ENCODE results near the gene LSG1.
A peak's percentile ranks its signal among the peaks of the same experiment; 100 is the strongest.

Gene LSG1

DNA sequence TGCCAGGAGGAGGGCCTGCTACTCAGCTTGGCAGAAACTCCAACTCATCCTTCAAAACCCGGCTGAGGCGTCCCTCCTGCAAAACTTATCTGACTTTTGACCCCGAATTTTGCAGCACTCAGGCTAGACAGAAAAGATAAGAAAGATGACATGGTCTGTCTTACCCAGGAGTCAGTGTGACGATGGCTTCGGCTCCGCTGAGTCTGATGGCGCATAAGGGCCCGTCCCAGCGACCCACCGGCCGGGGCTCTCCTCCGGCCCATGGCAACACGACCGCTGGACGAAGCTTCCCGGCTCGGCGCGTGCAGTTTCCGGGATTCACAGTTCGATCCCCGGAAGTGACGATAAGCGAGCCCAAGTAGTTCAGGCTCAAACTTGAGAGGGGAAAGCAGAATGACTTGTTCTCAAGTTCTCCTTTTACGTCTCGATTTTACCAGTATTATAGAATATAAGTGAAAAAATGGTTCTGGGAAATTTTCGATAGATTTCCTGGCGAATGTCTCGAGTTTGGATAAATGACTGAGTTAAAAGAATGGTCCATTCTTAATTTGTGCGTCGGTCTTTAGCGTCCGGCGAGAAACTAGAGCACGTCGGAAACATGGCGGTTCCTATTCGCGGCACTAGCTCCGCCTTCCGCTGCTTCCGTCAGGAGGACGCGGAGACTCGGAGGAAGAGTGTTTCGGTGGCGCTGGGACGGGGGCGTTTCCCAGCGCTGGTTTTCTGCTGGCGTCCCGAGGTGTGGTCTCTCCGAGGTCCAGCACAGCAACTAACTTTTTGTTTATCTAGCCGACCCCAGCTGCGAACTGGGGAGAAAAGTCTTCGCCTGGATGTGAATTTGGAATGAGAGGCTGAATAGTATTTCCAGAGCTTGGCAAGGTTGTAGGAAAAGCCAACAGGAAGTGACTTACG is at the start of gene LSG1:
Gene LSG1, minus strand, starts transcription at position 292 of the 909 bp plus-strand sequence. Its CDS starts 29 bp downstream, at position 263.
- peak; percentile 100 for DNase-seq

DNA sequence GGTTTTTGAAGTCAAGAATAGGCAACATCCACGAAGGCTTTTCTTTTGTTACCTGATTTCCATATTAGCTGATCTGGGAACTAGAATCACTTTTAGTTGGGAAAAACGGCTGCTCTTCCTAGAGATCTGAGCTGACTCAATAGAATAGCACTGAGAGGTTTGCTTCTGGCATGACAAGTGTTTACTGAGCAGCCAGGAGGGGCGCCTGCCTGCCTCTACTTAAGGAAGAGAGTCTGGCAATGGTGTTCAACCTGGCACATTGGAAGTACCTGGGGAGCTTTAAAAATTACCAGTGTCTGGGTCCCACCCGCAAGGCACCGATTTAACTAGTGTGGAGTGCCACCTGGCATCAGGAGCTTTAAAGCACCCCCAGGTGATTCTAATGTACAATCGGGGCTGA is 48.1 kb upstream of the LSG1 start:
- DNase-seq: no peak

DNA sequence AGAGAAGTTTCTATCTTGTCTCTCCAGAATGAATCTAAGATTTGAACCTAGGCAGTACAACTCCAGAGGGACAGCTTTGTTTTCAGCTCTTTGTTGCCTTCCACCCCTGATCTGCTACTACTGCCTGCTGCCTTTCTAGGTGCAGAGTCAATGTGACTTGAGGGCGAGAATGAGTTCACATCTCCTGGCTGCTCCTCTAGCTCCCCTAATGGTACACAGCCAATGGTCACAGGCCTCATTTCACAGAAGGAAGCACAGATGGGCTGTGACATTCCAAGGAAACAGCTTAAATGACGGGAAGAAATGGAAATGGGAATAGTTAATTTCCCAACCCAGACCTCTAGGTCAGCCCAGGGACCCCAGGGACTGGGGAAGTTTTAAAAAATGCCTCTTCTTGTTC is 46.1 kb upstream of the LSG1 start:
- DNase-seq: no peak

DNA sequence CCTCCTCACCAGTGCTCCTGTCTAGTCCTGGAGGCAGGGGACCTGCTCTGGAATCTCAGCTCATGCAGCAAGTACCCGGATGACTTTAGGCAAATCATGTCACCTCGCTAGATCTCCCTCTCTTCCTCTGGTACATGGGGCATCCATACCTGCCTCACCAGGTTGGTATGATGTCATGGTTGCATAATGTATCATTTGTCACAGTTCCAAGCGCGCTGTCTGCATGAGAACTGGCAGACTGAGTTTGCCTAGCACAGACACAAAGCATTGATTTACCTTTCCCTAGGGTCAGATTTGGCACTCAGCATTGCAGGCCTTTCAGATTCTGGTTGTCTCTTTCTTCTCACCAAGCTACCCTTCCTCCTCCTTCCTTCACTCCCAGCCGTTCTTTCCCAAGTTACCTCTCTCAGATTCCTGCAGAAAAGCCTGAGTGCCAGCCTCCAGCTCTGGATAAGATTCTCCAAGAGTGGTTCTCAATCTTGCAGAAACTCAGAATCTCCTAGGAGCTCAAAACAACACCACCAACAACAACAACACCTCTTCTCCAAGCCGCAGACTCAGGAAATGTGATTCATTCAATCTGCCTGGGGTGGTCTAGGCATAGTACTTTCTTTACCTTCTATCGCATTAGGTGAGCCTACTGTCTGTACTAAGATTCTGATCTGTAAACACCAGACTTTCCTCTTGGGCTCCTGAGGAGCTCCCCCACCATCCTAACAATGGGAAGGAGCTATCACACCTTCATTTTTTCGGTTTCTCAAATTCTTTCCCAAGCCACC is 43.2 kb upstream of the LSG1 start:
- DNase-seq: peak; percentile 41

DNA sequence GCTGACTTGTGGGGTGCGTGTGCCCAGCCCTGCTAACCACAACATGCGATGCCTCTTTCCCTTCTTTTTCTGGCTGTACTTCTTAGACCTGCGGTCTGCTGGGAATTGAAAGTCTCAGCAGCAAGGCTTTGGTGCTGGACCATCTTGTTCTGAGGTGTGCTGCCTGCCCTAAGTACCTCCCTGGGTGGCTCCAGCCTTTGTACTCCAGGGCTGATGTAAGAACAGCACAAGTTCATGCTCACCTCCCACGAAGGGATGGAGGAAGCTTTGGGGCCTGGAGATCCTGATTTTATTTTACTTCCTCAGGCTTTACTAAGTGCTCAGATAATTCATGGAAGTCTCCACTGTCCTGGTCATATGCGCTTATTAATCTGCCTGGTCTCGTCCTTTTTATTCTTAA is 42.6 kb upstream of the LSG1 start:
- no peak for DNase-seq

DNA sequence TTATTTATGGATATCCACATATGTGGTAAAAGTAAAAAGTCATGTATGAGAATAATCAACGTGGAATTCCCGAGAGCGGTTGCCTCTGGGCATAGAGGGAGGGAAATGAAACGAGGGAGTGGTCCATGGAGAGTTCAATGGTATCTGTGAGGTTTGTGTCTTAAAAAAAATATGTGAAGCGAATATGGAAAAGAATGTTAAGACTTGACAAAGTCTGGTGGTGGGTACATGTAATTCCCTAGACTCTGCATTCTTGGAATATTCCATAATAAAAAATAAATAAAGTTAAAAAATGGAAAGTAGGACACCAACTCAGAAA is 42.1 kb upstream of the LSG1 start:
- no peak for DNase-seq

DNA sequence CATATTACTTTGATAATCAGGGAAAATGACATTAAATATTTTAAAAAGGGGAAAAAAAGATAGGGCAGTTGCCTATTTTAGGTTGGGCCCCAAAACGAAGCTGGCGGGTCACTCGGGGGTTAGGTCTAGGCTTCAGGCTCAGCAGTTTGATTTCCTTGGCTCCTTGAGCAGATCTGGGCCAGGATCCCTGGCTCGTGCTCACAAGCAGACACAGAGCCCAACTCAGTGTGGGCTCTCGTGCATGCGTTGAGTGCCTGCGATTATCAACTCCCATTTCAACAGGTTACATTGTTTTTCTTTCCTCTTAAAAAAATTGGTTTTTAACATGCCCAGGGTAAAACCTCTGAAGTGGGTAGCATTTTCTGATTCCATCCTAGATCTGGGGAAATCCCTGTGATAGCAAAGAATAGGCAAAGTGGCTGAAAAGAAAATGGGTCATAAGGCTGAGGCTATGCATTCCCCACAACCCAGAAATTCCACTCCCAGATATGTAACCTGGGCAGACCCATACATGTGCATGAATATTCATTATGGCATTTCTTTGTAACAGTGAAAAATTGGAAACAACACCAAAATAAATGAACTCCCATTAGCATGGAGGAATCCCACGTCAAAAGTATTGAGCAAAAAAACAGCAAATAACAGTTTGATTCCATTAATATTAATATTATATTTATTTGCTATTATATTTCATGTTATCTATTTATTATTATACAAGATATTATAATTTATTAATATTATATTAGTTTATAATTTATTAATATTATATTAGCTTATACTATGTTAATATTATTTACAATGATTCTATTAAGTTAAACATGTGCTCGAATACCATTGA is 41.5 kb upstream of the LSG1 start:
- no peak for DNase-seq

DNA sequence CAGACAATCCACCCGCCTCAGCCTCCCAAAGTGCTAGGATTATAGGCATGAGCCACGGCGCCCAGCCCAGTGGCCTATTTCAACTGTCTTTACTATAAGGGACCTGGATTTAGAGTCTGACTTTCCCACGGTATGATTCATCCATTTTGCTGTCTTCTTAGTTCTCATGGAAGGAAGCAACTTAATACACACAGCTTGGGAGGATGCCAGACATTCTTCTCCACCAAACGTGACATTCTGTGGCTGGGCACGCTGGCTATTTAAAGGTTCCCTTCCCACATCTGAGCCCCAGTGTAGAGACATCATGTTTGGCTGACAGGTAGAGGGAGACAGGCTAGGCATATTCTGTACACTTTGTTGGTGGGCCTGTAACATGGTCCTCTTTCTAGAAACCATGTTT is 39.9 kb upstream of the LSG1 start:
- DNase-seq: no peak

DNA sequence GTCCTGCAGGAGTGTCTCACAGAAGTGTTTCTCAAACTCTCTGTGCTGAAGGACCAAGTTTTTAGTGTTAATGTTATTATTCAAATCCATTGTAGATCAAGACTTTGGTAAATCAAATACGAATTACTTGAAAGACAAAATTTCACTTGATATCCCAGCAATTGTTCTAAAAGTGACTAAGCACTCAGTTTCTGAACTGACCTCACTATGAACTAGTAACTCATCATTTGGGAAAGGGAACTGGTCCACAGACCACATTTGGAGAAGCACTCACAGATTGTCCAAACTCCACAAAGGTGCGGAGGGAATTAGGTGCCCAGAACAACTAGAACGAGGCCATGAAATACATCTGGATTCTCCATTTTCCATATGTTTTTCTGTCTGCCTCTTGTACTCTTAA is 39.3 kb upstream of the LSG1 start:
- DNase-seq: no peak

DNA sequence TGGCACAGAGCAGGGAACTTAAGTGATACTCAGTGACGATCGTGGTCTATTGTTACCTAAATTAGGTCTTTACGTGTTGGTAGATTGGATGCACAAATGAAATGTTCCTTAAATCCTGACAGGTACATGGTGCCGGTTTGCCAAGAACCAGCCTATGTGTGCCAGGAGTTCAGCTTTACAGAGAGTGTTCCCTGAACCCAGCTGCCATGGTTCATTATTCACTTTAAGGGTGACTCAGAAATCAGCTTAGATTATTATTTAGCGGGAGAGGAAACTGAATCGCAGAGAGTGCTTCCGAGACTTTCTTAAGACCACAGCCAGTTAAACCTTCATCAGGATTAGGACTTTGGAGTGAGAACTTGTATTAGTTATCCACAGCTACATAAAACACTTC is 35.2 kb upstream of the LSG1 start:
- no peak for DNase-seq

DNA sequence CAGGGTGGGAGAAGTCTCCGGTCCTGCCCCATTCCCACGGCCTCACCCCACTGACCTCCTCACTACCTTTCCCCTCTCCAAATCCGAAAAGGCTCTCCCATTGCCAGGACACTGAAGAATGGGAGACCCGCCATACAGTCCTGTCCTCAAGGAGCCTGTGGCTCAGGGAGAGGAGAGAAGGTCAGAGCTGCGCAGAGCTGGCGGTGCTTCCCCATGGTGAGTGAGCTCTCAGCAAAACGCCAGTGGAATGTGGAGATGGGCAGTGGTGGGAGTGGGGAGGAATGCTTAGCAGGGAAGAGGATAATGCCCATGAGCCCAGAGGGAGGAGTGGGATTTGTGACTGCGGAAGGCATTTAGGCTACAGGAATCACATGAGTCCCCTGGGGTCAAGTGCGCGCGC is 33.8 kb upstream of the LSG1 start:
- no peak for DNase-seq

DNA sequence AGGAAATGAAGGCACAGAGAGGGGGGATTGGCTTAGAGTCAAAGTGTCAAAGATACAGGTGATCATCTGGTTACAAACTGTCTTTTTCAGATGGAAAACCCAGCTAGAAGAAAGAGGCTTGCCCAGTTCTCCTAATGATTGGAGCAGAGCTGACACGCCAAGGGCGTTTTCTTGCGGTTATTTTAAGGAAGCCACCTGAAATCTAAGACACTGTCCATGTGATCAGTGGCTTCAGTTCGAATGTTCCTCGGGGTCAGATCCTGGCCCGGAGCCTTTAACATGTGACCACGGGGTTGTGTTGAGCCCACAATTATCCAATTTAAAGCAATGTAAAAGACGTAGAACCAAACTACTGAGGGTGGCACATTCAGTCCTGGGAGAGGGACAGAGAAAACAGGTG is 33.2 kb upstream of the LSG1 start:
- DNase-seq: no peak

DNA sequence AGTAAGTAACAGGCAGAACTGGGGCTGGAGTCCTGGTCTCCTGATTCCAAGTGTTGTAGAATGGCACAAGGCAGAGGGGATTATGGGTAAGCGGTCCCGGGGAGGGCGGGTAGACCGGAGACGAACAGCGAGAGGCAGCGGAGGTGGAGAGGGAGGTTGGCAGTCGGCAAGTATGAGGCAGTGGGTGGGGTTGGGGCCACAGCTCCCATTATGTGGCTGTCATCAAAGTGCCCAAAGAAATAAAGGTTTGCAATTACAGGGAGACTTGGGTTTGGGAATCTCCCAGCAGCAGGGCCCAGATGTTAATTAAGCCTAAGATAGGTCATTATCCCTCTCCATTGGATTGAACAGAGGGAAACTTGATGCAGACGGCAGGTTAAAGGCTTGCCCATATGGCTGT is 30.6 kb upstream of the LSG1 start:
- DNase-seq: no peak

DNA sequence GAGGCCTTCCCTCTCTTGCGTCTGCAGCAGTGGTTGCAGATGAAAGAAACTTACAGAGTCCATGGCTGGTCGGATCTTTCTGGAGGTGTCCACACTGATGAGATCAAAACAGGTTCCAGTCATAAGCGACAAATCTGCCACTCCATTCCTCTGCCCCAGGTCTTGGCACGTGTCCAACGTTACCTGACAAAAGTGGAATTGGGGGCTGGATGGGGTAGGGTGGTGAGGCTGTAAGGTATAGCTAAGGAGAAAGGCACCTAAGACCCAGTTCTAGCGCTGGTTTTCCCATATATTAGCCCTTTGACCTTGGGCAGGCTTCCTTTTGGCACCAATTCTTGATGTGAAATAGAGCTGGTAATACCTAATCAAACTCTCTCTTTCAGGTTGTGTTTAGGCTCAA is 24.7 kb upstream of the LSG1 start:
- DNase-seq: no peak

DNA sequence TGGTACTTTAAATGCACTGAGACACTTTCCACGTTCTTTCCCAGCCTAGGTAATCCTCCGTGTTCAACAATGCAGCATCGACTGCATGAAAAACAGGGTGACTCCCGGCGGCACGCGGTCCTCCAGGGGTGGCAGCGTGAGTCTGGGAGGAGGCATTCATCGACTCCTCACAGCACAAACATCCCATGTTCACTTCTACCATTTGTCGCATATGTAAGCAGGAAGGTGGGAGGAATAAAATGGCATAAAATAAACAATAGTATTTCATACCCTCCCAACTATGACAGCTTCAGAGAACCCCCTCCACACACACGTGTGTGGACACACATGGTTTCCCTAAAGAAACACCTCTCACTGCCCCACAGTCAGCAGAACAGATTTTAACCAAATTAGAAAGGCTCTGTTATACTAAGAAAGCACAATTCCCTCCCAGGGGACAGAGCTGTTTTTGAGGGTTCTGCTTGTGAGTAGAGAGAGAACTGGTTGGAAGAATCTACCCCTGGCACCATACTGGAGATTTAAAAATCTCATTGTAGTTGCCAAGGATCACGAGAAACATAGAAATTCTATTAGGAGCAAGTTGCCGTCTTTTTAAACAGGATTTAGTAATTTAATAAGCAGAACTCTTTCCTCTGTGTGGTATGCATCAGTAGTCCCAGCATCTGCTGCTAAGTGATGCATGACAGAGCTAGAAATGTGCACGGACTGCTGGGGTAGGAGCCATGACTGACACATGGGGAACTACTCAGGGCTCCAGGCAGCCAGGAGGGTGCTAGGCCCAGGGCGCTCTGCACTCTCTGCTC is 19.7 kb upstream of the LSG1 start:
- DNase-seq: no peak

DNA sequence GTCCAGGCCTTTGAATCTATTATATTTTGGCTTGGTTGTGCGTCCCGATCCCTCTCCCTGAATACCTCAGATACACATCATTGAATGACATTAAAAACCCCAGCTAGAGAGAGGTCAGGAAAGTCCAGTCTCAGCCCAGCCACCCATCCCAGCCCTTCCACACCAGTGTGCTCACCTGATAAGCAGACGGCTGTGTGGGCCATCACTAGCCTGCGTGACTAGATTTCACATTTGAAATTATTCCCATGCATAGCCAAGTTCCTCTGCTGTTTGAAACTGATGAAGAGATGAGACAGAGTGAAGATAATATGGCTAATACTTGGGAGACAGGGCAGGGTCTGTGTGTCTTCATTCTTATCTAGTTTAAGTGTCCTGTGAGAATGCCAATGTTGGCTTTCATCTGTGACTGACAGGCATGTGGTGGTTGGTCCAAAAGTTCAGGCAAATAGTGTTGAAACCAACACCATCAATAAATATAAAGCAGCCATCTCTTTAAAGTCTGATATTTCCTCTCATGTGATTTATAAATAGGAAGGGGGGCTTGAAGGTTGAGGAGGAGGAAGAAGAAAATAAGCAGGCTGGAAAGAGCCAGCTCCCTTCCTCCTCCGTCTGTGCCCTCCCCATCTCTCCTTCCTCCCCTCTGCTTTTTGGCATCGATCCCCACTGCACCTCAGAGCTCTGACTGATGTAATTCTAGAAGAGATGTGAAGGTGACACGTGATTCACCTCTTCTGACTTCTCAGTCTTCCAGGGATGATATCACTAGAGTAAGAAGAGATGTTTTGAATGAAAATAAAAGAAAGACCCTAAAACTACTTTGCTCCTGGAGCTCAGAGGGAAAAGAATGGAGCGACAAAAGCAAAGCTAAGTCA is 18.7 kb upstream of the LSG1 start:
- DNase-seq: no peak

DNA sequence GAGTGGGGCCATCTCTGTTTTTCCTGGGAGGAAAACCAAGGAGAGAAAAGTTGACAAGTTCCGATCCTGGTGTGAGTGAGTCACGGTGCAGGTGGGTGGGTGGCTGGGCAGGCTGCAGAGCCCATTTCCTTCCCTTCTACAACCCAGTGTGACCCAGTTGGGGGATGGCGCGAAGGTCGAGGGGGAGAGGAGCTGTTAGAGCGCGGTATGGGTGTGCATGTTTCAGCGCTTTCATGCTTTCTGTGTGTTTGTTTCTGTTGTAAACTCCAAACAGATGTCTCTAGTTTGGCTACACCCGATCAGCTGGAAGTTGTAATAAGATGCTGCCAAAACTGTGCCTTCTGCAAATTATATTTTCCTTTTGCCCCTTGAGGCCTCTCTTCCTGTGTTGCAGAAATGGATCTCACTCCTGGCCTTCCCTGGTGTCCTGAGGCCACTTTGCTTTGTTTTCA is 17.5 kb upstream of the LSG1 start:
- no peak for DNase-seq

DNA sequence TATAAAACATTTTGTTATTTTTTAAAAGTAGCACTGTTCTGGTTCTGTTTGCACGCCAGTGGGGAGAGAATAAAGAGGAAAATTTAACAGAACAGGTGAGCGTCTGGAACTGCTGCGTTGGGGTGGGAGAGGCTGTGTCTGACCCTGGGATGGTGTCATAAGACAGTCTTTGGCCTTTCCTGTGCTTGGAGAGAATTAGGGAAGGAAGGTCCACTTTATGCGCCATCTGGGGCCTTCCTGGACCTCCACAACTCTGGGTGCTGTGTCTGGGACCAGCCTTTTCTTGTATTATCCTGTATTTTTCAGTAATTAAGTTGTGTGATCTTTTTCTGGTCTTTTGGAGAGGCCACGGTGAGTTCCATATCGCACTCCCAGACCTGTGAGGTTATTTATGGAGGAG is 17.0 kb upstream of the LSG1 start:
- no peak for DNase-seq

DNA sequence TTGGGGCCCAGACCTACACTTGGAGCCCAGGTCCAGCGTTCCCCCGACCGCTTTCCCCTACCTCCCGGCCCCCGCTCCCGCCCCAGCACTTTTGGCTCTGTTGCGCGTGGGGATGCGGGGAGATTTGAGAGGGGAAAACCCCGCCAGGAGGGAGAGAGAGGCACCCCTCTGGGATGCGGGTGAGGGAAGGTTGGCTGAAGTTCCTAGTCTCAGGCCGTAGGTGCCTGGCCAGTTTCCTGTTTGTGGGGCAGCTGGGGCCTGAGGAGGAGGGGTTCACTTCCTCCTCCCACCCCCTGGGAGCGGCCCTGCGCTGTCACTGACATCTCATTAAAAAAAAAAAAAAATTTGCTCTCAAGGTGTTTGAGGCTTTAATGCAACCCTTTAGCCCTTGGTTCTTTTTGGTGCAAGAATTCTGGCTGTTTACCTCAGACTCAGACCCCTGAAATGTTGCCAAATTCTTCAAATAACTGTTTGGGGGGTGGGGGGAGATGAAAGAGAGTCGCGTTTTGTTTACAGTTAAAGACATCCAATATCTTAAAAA is 16.3 kb upstream of the LSG1 start:
- peak; percentile 26 for DNase-seq

DNA sequence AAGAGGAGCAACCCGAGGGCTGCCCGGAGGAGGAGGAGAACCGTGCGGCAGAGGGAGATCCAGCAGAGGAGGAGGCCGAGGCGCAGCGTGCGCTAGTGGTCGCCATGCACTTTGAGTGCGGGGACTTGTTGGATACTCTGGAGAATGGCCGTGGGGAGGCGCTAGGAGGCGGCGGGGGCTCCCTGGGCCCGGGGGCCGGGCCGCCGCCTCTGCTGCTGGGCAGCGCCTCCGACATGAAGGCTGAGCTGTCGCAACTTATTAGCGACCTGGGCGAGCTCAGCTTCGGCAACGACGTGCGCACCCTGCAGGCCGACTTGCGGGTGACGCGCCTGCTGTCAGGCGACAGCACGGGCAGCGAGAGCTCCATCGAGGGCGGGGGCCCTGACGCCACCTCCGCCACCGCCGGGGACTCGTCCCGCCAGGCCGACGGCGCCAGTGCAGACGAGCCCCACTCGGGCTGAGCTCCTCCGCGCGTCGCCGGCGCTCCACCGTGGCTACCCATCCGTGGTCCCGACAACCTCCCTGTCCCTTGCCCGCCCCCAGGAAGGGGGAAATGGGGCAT is 15.7 kb upstream of the LSG1 start:
- DNase-seq: peak; percentile 40

Measured in NCI-H774 (cell line).